Gastrocnemius medialis (tissue), 4 donors: ENCODE results near the gene MRPL28.

Source experiments
- POLR2A ChIP-seq, 2 donors: fragments of 450-650 bp; IDR thresholded peaks; one replicate each; pipeline ENCODE4 v1.6.1; 2017; ENCODE audit warnings: antibody characterized with exemption in 2 of 2, mild to moderate bottlenecking in 2 of 2, moderate library complexity in 2 of 2
- TF ChIP-seq, protein P1 (sequence below), 5 experiments: fragments of 450-650 bp in 3 of 5; fragments of 200-600 bp in 2 of 5; sonication (generic) in 2 of 5; IDR thresholded peaks in 4 of 5; conservative IDR thresholded peaks in 1 of 5; 1 replicate in 4 of 5; 2 replicates in 1 of 5; pipeline ENCODE4 v1.5.1; 2016 to 2019; ENCODE audit warnings: antibody characterized with exemption in 5 of 5, mild to moderate bottlenecking in 3 of 5, moderate library complexity in 3 of 5

DNA sequence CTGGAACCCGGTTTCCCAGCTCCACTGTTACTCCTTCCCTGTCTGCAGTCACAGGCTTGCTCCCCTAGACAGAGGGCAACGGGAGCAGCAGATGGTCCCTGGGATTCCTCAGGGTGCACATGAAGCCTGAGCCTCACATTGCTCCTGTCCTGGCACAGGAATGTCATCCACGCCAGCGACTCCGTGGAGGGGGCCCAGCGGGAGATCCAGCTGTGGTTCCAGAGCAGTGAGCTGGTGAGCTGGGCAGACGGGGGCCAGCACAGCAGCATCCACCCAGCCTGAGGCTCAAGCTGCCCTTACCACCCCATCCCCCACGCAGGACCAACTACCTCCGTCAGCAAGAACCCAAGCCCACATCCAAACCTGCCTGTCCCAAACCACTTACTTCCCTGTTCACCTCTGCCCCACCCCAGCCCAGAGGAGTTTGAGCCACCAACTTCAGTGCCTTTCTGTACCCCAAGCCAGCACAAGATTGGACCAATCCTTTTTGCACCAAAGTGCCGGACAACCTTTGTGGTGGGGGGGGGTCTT lies 29.8 kb upstream of the MRPL28 start:
- TF ChIP-seq, protein P1, sequence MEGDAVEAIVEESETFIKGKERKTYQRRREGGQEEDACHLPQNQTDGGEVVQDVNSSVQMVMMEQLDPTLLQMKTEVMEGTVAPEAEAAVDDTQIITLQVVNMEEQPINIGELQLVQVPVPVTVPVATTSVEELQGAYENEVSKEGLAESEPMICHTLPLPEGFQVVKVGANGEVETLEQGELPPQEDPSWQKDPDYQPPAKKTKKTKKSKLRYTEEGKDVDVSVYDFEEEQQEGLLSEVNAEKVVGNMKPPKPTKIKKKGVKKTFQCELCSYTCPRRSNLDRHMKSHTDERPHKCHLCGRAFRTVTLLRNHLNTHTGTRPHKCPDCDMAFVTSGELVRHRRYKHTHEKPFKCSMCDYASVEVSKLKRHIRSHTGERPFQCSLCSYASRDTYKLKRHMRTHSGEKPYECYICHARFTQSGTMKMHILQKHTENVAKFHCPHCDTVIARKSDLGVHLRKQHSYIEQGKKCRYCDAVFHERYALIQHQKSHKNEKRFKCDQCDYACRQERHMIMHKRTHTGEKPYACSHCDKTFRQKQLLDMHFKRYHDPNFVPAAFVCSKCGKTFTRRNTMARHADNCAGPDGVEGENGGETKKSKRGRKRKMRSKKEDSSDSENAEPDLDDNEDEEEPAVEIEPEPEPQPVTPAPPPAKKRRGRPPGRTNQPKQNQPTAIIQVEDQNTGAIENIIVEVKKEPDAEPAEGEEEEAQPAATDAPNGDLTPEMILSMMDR (IDR thresholded peaks at IDR 0.05 in 4 of 5, conservative IDR thresholded peaks at IDR 0.05 in 1 of 5) = no peak
- TF ChIP-seq POLR2A (IDR thresholded peaks at IDR 0.05) = no peak
